ENCODE results near the gene SCYGR3.

SCYGR3 gene

GRCh38 chr2:227582369-227582768 is 32.3 kb downstream of the SCYGR3 start:
- Histone ChIP-seq H3K36me3 (ENCODE audit: control insufficient read depth, low read depth, low read length) (no peaks in the 10 kb centered on the region), H3K27ac (ENCODE audit: low read length) (no peak overlapping the region), H3K4me3 (ENCODE audit: low read length) (no peak overlapping the region), H3K4me1 (ENCODE audit: control insufficient read depth, low read depth, low read length) (peaks cover 1% of the 10 kb centered on the region), H3K9ac (ENCODE audit: low read length) (no peak overlapping the region), H3K27me3 (ENCODE audit: control insufficient read depth, insufficient read depth, low read length) (no peaks in the 10 kb centered on the region), H3K9me3 (ENCODE audit: control insufficient read depth, low read depth, low read length) (no peaks in the 10 kb centered on the region)

- Histone ChIP-seq H3K9me3 (ENCODE audit: control insufficient read depth, low read depth, low read length) (no peaks in the 10 kb centered on the region), H3K36me3 (ENCODE audit: control insufficient read depth, low read depth, low read length) (no peaks in the 10 kb centered on the region), H3K27me3 (ENCODE audit: control insufficient read depth, insufficient read depth, low read length) (no peaks in the 10 kb centered on the region), H3K9ac (ENCODE audit: low read length) (no peak overlapping the region), H3K4me1 (ENCODE audit: control insufficient read depth, low read depth, low read length) (peaks cover 5% of the 10 kb centered on the region), H3K4me3 (ENCODE audit: low read length) (no peak overlapping the region), H3K27ac (ENCODE audit: low read length) (no peak overlapping the region)
These were observed 34.8 kb downstream of the SCYGR3 start for GRCh38 chr2:227579791-227580190.

DNA sequence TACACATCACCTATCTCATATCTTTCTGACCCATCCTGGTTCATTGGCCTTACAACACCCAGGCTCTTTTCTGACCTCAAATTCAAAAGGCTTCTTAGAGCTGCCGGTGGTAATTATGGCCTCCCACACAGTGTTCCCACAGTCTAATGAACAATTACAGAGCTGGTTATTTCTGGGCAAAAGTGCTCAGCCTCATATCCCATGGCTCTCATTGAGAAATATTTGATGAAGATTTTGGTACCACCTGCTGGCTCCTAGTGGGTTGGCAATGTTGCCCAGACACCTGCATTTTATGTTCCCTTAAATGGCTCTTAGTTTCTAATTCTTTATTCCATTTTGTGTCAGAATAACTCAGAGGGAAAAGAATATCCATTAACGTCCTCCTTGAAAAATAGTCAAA is 36.0 kb downstream of the SCYGR3 start:
- no peak overlapping the region for H3K9ac ChIP-seq (ENCODE audit: low read length)
- H3K27ac ChIP-seq (ENCODE audit: low read length) = no peak overlapping the region
- no peaks in the 10 kb centered on the region for H3K36me3 ChIP-seq (ENCODE audit: control insufficient read depth, low read depth, low read length)
- no peaks in the 10 kb centered on the region for H3K9me3 ChIP-seq (ENCODE audit: control insufficient read depth, low read depth, low read length)
- H3K4me3 ChIP-seq (ENCODE audit: low read length) = no peak overlapping the region
- H3K27me3 ChIP-seq (ENCODE audit: control insufficient read depth, insufficient read depth, low read length) = no peaks in the 10 kb centered on the region
- H3K4me1 ChIP-seq (ENCODE audit: control insufficient read depth, low read depth, low read length) = peaks cover 5% of the 10 kb centered on the region

- peaks cover 5% of the 10 kb centered on the region for H3K4me1 ChIP-seq (ENCODE audit: control insufficient read depth, low read depth, low read length)
- no peaks in the 10 kb centered on the region for H3K36me3 ChIP-seq (ENCODE audit: control insufficient read depth, low read depth, low read length)
- H3K4me3 ChIP-seq (ENCODE audit: low read length) = no peak overlapping the region
- no peaks in the 10 kb centered on the region for H3K9me3 ChIP-seq (ENCODE audit: control insufficient read depth, low read depth, low read length)
- no peak overlapping the region for H3K9ac ChIP-seq (ENCODE audit: low read length)
- H3K27me3 ChIP-seq (ENCODE audit: control insufficient read depth, insufficient read depth, low read length) = no peaks in the 10 kb centered on the region
- H3K27ac ChIP-seq (ENCODE audit: low read length) = no peak overlapping the region
These were observed 37.1 kb downstream of the SCYGR3 start for GRCh38 chr2:227577555-227577954.

GRCh38 chr2:227576812-227577211 is 37.8 kb downstream of the SCYGR3 start:
- Histone ChIP-seq H3K4me1 (ENCODE audit: control insufficient read depth, low read depth, low read length) (peaks cover 5% of the 10 kb centered on the region), H3K27ac (ENCODE audit: low read length) (no peak overlapping the region), H3K9me3 (ENCODE audit: control insufficient read depth, low read depth, low read length) (no peaks in the 10 kb centered on the region), H3K9ac (ENCODE audit: low read length) (no peak overlapping the region), H3K36me3 (ENCODE audit: control insufficient read depth, low read depth, low read length) (no peaks in the 10 kb centered on the region), H3K4me3 (ENCODE audit: low read length) (no peak overlapping the region), H3K27me3 (ENCODE audit: control insufficient read depth, insufficient read depth, low read length) (no peaks in the 10 kb centered on the region)

DNA sequence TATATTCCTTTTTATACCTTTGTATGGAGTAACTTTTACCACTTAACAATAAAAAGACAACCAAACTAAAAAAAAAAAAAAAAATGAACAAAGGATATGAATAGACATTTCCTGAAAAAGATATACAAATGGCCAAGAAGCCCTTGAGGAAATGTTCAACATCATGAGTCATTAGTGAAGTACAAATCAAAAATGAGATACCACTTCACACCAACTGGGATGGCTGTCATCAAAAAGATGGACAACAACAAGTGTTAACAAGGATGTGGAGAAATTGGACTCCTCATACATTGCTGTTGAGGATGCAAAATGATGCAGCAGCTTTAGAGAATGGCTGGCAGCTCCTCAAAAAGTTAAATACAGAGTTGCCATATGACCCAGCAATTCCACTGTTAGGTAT is 38.5 kb downstream of the SCYGR3 start:
- Histone ChIP-seq H3K9ac (ENCODE audit: low read length) (no peak overlapping the region), H3K36me3 (ENCODE audit: control insufficient read depth, low read depth, low read length) (no peaks in the 10 kb centered on the region), H3K4me1 (ENCODE audit: control insufficient read depth, low read depth, low read length) (peaks cover 5% of the 10 kb centered on the region), H3K27ac (ENCODE audit: low read length) (no peak overlapping the region), H3K9me3 (ENCODE audit: control insufficient read depth, low read depth, low read length) (no peaks in the 10 kb centered on the region), H3K27me3 (ENCODE audit: control insufficient read depth, insufficient read depth, low read length) (no peaks in the 10 kb centered on the region), H3K4me3 (ENCODE audit: low read length) (no peak overlapping the region)

DNA sequence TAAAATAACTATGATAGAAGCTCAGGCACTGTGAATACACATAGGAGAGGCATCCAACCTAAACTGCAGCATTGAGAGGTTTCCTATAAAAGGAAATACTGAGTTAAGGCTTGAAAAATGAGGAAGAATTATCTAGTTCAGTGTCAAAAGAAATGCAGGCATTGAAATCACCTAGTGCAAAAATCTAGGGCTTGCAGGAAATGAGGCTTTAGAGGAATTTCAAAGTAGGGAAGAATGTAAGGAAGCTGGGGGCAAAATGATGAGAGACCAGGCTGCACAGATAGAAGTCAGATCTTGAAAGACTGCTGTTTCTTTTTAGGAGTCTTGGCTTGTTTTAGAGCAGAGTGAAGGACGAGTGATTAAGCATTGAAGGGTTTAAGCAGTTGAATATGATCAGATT is 44.0 kb downstream of the SCYGR3 start:
- Histone ChIP-seq H3K9ac (ENCODE audit: low read length) (no peak overlapping the region), H3K9me3 (ENCODE audit: control insufficient read depth, low read depth, low read length) (no peaks in the 10 kb centered on the region), H3K4me1 (ENCODE audit: control insufficient read depth, low read depth, low read length) (no peaks in the 10 kb centered on the region), H3K36me3 (ENCODE audit: control insufficient read depth, low read depth, low read length) (no peaks in the 10 kb centered on the region), H3K27ac (ENCODE audit: low read length) (no peak overlapping the region), H3K4me3 (ENCODE audit: low read length) (no peak overlapping the region), H3K27me3 (ENCODE audit: control insufficient read depth, insufficient read depth, low read length) (no peaks in the 10 kb centered on the region)

- Histone ChIP-seq H3K27me3 (ENCODE audit: control insufficient read depth, insufficient read depth, low read length) (no peaks in the 10 kb centered on the region), H3K36me3 (ENCODE audit: control insufficient read depth, low read depth, low read length) (no peaks in the 10 kb centered on the region), H3K4me3 (ENCODE audit: low read length) (no peak overlapping the region), H3K9me3 (ENCODE audit: control insufficient read depth, low read depth, low read length) (no peaks in the 10 kb centered on the region), H3K27ac (ENCODE audit: low read length) (no peak overlapping the region), H3K4me1 (ENCODE audit: control insufficient read depth, low read depth, low read length) (no peaks in the 10 kb centered on the region), H3K9ac (ENCODE audit: low read length) (no peak overlapping the region)
These were observed 45.8 kb downstream of the SCYGR3 start for GRCh38 chr2:227568852-227569169.

- Histone ChIP-seq H3K36me3 (ENCODE audit: control insufficient read depth, low read depth, low read length) (no peaks in the 10 kb centered on the region), H3K9ac (ENCODE audit: low read length) (no peak overlapping the region), H3K27me3 (ENCODE audit: control insufficient read depth, insufficient read depth, low read length) (no peaks in the 10 kb centered on the region), H3K27ac (ENCODE audit: low read length) (no peak overlapping the region), H3K4me3 (ENCODE audit: low read length) (no peak overlapping the region), H3K9me3 (ENCODE audit: control insufficient read depth, low read depth, low read length) (no peaks in the 10 kb centered on the region), H3K4me1 (ENCODE audit: control insufficient read depth, low read depth, low read length) (no peaks in the 10 kb centered on the region)
These were observed 48.6 kb downstream of the SCYGR3 start for GRCh38 chr2:227566012-227566411.

DNA sequence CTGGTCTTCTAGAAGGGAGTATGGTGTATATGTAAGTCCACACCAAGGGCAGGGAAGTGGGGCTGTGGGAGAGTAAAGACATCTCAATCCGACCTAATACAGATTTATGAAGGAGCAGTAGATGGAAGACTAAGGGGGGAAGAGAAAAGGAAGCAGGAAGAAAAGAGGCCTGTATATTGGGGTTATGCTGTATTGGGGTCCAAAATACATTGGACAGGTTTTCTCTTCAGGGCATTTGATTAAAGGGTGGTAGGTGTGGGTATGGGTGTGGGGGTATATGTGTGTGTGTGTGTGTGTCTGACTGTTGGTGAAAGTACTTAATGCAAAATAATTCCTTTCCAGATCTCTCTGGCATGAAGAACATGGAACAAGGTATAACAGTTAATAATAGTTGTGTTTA is 49.6 kb downstream of the SCYGR3 start:
- Histone ChIP-seq H3K9me3 (ENCODE audit: control insufficient read depth, low read depth, low read length) (no peaks in the 10 kb centered on the region), H3K27ac (ENCODE audit: low read length) (no peak overlapping the region), H3K4me1 (ENCODE audit: control insufficient read depth, low read depth, low read length) (no peaks in the 10 kb centered on the region), H3K9ac (ENCODE audit: low read length) (no peak overlapping the region), H3K36me3 (ENCODE audit: control insufficient read depth, low read depth, low read length) (no peaks in the 10 kb centered on the region), H3K27me3 (ENCODE audit: control insufficient read depth, insufficient read depth, low read length) (no peaks in the 10 kb centered on the region), H3K4me3 (ENCODE audit: low read length) (no peak overlapping the region)

Data from iPS-18a (cell line).